Astrocyte (in vitro differentiated cells and primary cell): ENCODE results near the gene JAKMIP1. TPM values are rescaled to one million over a fixed set of nuclear protein-coding genes. Genes with fewer than 3 reads are reported as not detected.

Experiments
- DNase-seq: peaks from one replicate; pipeline ENCODE4 v3.0.0-alpha.2; 2010; ENCODE audit warnings: low read depth
- FAIRE-seq: peaks from 2 replicates; lab custom pipeline; 2011; peaks lifted over from hg19 to GRCh38; lab: Jason Lieb, UNC
- H2AFZ ChIP-seq: 2 replicates; pipeline ENCODE4 v1.6.0; 2012; ENCODE audit warnings: low read depth, low read length, inconsistent platforms
- H3K27ac ChIP-seq: 2 replicates; pipeline ENCODE4 v1.5.1; 2011; ENCODE audit warnings: low read depth, low read length, inconsistent platforms
- H3K27me3 ChIP-seq: 2 replicates; pipeline ENCODE4 v1.6.0; 2011; ENCODE audit warnings: low read length, inconsistent platforms; ENCODE audit not compliant: insufficient read depth
- H3K36me3 ChIP-seq: 2 replicates; pipeline ENCODE4 v1.5.1; 2011; ENCODE audit warnings: low read length, inconsistent platforms; ENCODE audit not compliant: insufficient read depth
- H3K4me1 ChIP-seq: 2 replicates; pipeline ENCODE4 v1.5.1; 2011; ENCODE audit warnings: low read length, inconsistent platforms; ENCODE audit not compliant: insufficient read depth
- H3K4me2 ChIP-seq: 2 replicates; pipeline ENCODE4 v1.6.0; 2012; ENCODE audit warnings: low read length, inconsistent platforms
- H3K4me3 ChIP-seq: 2 replicates; pipeline ENCODE4 v1.5.1; 2011; ENCODE audit warnings: low read depth, mild to moderate bottlenecking, low read length, inconsistent platforms; ENCODE audit not compliant: insufficient read depth
- H3K79me2 ChIP-seq: 2 replicates; pipeline ENCODE4 v1.6.0; 2012; ENCODE audit warnings: mild to moderate bottlenecking, low read length, inconsistent platforms; ENCODE audit not compliant: insufficient read depth
- H3K9ac ChIP-seq: 2 replicates; pipeline ENCODE4 v1.6.0; 2012; ENCODE audit warnings: mild to moderate bottlenecking, low read length, inconsistent platforms
- H3K9me3 ChIP-seq: 2 replicates; pipeline ENCODE4 v1.5.1; 2012; ENCODE audit warnings: low read depth, mild to moderate bottlenecking, low read length, inconsistent platforms; ENCODE audit not compliant: insufficient read depth
- H4K20me1 ChIP-seq: 2 replicates; pipeline ENCODE4 v1.6.0; 2012; ENCODE audit warnings: low read length, inconsistent platforms; ENCODE audit not compliant: insufficient read depth
- H3K27ac Mint-ChIP-seq: one replicate; pipeline ENCODE4 v1.8.0; 2021; ENCODE audit warnings: mild to moderate bottlenecking, mixed read lengths; ENCODE audit not compliant: unreplicated experiment
- H3K27me3 Mint-ChIP-seq: one replicate; pipeline ENCODE4 v1.8.0; 2021; ENCODE audit warnings: low read depth, mixed read lengths; ENCODE audit not compliant: unreplicated experiment
- H3K36me3 Mint-ChIP-seq: one replicate; pipeline ENCODE4 v1.8.0; 2021; ENCODE audit warnings: low read depth, mixed read lengths; ENCODE audit not compliant: unreplicated experiment
- H3K4me1 Mint-ChIP-seq: one replicate; pipeline ENCODE4 v1.8.0; 2021; ENCODE audit warnings: low read depth, mixed read lengths; ENCODE audit not compliant: unreplicated experiment
- H3K4me3 Mint-ChIP-seq: one replicate; pipeline ENCODE4 v1.8.0; 2021; ENCODE audit warnings: mild to moderate bottlenecking, moderate library complexity, mixed read lengths; ENCODE audit not compliant: unreplicated experiment
- H3K9me3 Mint-ChIP-seq: one replicate; pipeline ENCODE4 v1.8.0; 2021; ENCODE audit warnings: mild to moderate bottlenecking, mixed read lengths; ENCODE audit not compliant: unreplicated experiment
- CTCF ChIP-seq: IDR thresholded peaks from 2 replicates; pipeline ENCODE4 v1.5.1; 2011; ENCODE audit warnings: low read depth, mild to moderate bottlenecking, inconsistent platforms, low read length, moderate library complexity; ENCODE audit not compliant: insufficient read depth
- EZH2 ChIP-seq: IDR thresholded peaks from 2 replicates; pipeline ENCODE4 v1.6.1; 2012; ENCODE audit warnings: mild to moderate bottlenecking, low read length, inconsistent platforms; ENCODE audit not compliant: insufficient read depth
- total RNA-seq: library from RNA; stranded (reverse); gene quantifications from 2 replicates; pipeline ENCODE4 v1.2.1, GENCODE V29; 2021

JAKMIP1 gene
- total RNA-seq, 1 donor from 2014 or later: 0.50 TPM

GRCh38 chr4:6192245-6192644 lies 8.1 kb downstream of the JAKMIP1 start:
- Histone ChIP-seq H3K9ac (no peak overlapping the region), H3K36me3 (no peaks in the 10 kb centered on the region), H3K27ac (no peak overlapping the region), H3K4me1 (no peaks in the 10 kb centered on the region), H3K79me2 (no peaks in the 10 kb centered on the region), H3K4me2 (no peak overlapping the region), H4K20me1 (no peaks in the 10 kb centered on the region), H3K9me3 (no peaks in the 10 kb centered on the region), H3K27me3 (peaks cover 4% of the 10 kb centered on the region), H3K4me3 (no peak overlapping the region), H2AFZ (no peak overlapping the region)
- Mint-ChIP-seq H3K27ac (no peak overlapping the region), H3K9me3 (no peaks in the 10 kb centered on the region), H3K27me3 (peaks cover 50% of the 10 kb centered on the region), H3K36me3 (no peaks in the 10 kb centered on the region), H3K4me3 (no peak overlapping the region), H3K4me1 (peaks cover 15% of the 10 kb centered on the region)
- no peak for TF ChIP-seq CTCF
- no peak for TF ChIP-seq EZH2
- DNase-seq (no peak), FAIRE-seq (no peak)

- H3K4me3 ChIP-seq: no peak overlapping the region
- no peak for FAIRE-seq
- no peak overlapping the region for H3K27ac Mint-ChIP-seq
These were observed 8.8 kb downstream of the JAKMIP1 start for GRCh38 chr4:6191448-6192130.

More at GRCh38 chr4:6191448-6192130, 8.8 kb downstream of the JAKMIP1 start:
- Histone ChIP-seq H3K9ac (no peak overlapping the region), H3K4me2 (no peak overlapping the region), H2AFZ (no peak overlapping the region), H3K4me1 (no peaks in the 10 kb centered on the region), H3K27ac (no peak overlapping the region), H3K79me2 (no peaks in the 10 kb centered on the region), H4K20me1 (no peaks in the 10 kb centered on the region), H3K9me3 (no peaks in the 10 kb centered on the region), H3K36me3 (no peaks in the 10 kb centered on the region), H3K27me3 (no peaks in the 10 kb centered on the region)
- H3K36me3 Mint-ChIP-seq: no peaks in the 10 kb centered on the region
- no peak for DNase-seq
- no peaks in the 10 kb centered on the region for H3K9me3 Mint-ChIP-seq
- H3K27me3 Mint-ChIP-seq: peaks cover 45% of the 10 kb centered on the region
- no peak for TF ChIP-seq EZH2
- TF ChIP-seq CTCF: no peak
- H3K4me3 Mint-ChIP-seq: no peak overlapping the region
- H3K4me1 Mint-ChIP-seq: peaks cover 15% of the 10 kb centered on the region
